ENCODE data around the gene FAM170B. TPM values are rescaled to one million over a fixed set of nuclear protein-coding genes. Genes with fewer than 3 reads are reported as not detected.

FAM170B gene
- total RNA-seq, 1 donor from 2014 or later: not detected

DNA sequence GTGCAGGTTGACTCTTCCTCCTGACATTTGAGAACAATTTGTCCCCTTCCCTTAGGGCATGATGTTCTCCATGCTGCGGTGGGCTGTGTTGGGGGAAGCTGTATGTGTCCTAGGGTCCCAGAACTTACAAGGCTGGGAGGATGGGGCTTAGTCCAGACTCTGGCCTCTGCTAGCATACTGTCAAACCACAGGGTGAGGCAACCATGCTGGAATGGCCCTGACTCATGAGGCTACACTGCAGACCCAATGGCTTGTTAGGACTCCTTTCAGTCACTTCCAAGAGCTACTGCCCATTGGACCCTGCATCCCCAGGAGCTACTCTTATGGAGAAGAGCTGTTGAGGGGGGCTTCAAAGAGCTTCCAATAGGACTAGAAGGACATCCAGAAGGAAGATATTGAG, 20.1 kb upstream of the FAM170B start:
- no peak for TF ChIP-seq CTCF (IDR thresholded peaks at IDR 0.05)
- no peak for TF ChIP-seq POLR2AphosphoS5 (IDR thresholded peaks at IDR 0.05; ENCODE audit: insufficient read depth in 1 of 2, low read depth in 1 of 2)
- TF ChIP-seq POLR2A (IDR thresholded peaks at IDR 0.05): no peak
- intact Hi-C loops (cut with DNase I): no loop called here
- DNase-seq (ENCODE audit: extremely low spot score in 2 of 2): no peak

DNA sequence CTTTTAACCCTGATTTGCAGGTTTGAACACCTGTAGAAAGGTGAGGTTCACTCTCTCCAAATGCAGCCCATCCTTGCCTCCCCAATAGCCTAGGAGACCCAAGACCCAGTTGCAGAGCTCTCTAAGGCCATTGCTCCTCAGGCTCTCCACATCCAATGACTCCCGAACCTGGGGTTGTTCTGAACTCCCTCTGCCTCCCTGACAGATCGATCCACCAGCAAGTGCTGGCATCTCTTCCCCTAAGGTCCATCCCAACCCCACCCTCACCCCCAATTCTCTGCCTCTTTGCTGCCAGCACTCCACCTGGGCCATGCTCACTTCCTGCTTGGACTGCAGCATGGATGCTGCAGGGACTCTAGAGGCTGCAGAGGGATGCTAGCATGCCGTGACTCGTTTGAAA, 19.3 kb upstream of the FAM170B start:
- Histone ChIP-seq H3K4me1 (no peaks in the 10 kb centered on the region), H3K9me3 (no peaks in the 10 kb centered on the region), H3K27ac (no peak overlapping the region), H3K4me3 (no peak overlapping the region), H3K27me3 (no peaks in the 10 kb centered on the region), H3K36me3 (no peaks in the 10 kb centered on the region)
- no peak for DNase-seq (ENCODE audit: extremely low spot score in 2 of 2)
- intact Hi-C loops (cut with DNase I): no loop called here
- TF ChIP-seq POLR2A (IDR thresholded peaks at IDR 0.05) (no peak), POLR2AphosphoS5 (IDR thresholded peaks at IDR 0.05; ENCODE audit: insufficient read depth in 1 of 2, low read depth in 1 of 2) (no peak), CTCF (IDR thresholded peaks at IDR 0.05) (no peak)

More for the DNA sequence above, 20.1 kb upstream of the FAM170B start:
- Histone ChIP-seq H3K4me1 (no peaks in the 10 kb centered on the region), H3K9me3 (no peaks in the 10 kb centered on the region), H3K4me3 (no peak overlapping the region), H3K36me3 (no peaks in the 10 kb centered on the region), H3K27me3 (no peaks in the 10 kb centered on the region), H3K27ac (no peak overlapping the region)

DNA sequence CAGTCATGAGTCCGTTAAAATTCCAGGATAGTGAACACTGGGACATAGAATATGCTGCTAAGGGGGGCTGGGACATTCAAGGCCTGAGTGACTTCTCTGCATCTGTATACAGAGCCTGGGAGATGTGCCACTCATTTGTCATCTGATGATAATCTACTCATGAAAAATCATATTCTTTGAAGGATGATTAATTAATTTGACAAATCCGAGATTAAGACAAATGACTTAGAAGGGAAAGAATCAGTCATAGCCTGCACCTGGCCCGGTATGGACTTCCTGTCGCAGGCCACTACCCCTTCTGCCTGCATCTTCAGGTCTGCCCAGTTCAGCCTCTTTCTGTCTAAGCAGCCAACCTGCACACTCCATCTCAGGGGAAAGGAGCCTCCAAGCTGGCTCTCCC, 18.8 kb upstream of the FAM170B start:
- H3K9me3 ChIP-seq: no peaks in the 10 kb centered on the region
- no peak for DNase-seq (ENCODE audit: extremely low spot score in 2 of 2)
- H3K4me3 ChIP-seq: no peak overlapping the region
- H3K27ac ChIP-seq: no peak overlapping the region
- no peaks in the 10 kb centered on the region for H3K27me3 ChIP-seq
- no peaks in the 10 kb centered on the region for H3K36me3 ChIP-seq
- no peaks in the 10 kb centered on the region for H3K4me1 ChIP-seq
- intact Hi-C loops (cut with DNase I): no loop called here
- TF ChIP-seq POLR2A (IDR thresholded peaks at IDR 0.05) (no peak), POLR2AphosphoS5 (IDR thresholded peaks at IDR 0.05; ENCODE audit: insufficient read depth in 1 of 2, low read depth in 1 of 2) (no peak), CTCF (IDR thresholded peaks at IDR 0.05) (no peak)

GRCh38 chr10:49152037-49152436, 18.2 kb upstream of the FAM170B start:
- intact Hi-C loops (cut with DNase I): no loop called here
- Histone ChIP-seq H3K36me3 (no peaks in the 10 kb centered on the region), H3K9me3 (no peaks in the 10 kb centered on the region), H3K27me3 (no peaks in the 10 kb centered on the region), H3K4me3 (no peak overlapping the region), H3K27ac (no peak overlapping the region), H3K4me1 (no peaks in the 10 kb centered on the region)
- no peak for DNase-seq (ENCODE audit: extremely low spot score in 2 of 2)
- no peak for TF ChIP-seq POLR2AphosphoS5 (IDR thresholded peaks at IDR 0.05; ENCODE audit: insufficient read depth in 1 of 2, low read depth in 1 of 2)
- no peak for TF ChIP-seq CTCF (IDR thresholded peaks at IDR 0.05)
- TF ChIP-seq POLR2A (IDR thresholded peaks at IDR 0.05): no peak

DNA sequence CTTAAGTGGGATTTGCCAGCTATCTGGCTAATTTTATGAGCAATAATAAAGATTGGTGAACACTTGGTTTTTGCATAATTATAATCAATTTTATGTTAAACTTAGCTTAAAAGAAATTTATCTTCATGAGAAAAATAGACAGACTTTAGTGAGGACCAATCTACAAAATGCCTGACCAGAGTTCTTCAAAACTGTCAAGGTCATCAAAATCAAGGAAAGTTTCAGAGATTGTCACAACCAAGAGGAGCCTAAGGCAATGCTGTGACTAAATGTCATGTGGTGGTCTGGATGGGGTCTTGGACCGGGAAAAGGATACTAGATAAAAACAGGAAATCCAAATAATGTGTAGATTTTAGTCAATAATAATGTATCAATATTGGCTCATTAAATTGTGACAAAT, 17.7 kb upstream of the FAM170B start:
- no peak for DNase-seq (ENCODE audit: extremely low spot score in 2 of 2)
- no peaks in the 10 kb centered on the region for H3K9me3 ChIP-seq
- no peak for TF ChIP-seq CTCF (IDR thresholded peaks at IDR 0.05)
- no peak for TF ChIP-seq POLR2AphosphoS5 (IDR thresholded peaks at IDR 0.05; ENCODE audit: insufficient read depth in 1 of 2, low read depth in 1 of 2)
- no peak for TF ChIP-seq POLR2A (IDR thresholded peaks at IDR 0.05)
- no peak overlapping the region for H3K4me3 ChIP-seq
- H3K27ac ChIP-seq: no peak overlapping the region
- H3K4me1 ChIP-seq: no peaks in the 10 kb centered on the region
- H3K36me3 ChIP-seq: no peaks in the 10 kb centered on the region
- intact Hi-C loops (cut with DNase I): no loop called here
- no peaks in the 10 kb centered on the region for H3K27me3 ChIP-seq

Measured in vagina (tissue), 2 donors.